Skeletal muscle satellite cell (primary cell): Measurements from ENCODE around the gene NSUN4.

Experiments used
- H3K27me3 ChIP-seq: 2 replicates; pipeline ENCODE4 v1.7.0; 2013; ENCODE audit warnings: low read length; ENCODE audit not compliant: control insufficient read depth, insufficient read depth
- H3K36me3 ChIP-seq: 2 replicates; pipeline ENCODE4 v1.7.0; 2013; ENCODE audit warnings: mild to moderate bottlenecking, control low read depth, low read length; ENCODE audit not compliant: insufficient read depth
- H3K4me1 ChIP-seq: 2 replicates; pipeline ENCODE4 v1.7.0; 2013; ENCODE audit warnings: low read length; ENCODE audit not compliant: control insufficient read depth, insufficient read depth
- H3K4me2 ChIP-seq: 2 replicates; pipeline ENCODE4 v1.7.0; 2013; ENCODE audit warnings: mild to moderate bottlenecking, low read length
- H3K4me3 ChIP-seq: 2 replicates; pipeline ENCODE4 v1.7.0; 2013; ENCODE audit warnings: low read length
- H3K9ac ChIP-seq: 2 replicates; pipeline ENCODE4 v1.7.0; 2013; ENCODE audit warnings: mild to moderate bottlenecking, low read depth, low read length, moderate library complexity
- H3K9me3 ChIP-seq: replicated peaks from 2 replicates; pipeline ENCODE4 v1.7.0; 2013; ENCODE audit warnings: mild to moderate bottlenecking, control low read depth, low read length

Gene NSUN4

GRCh38 chr1:46372431-46372830 lies 31.8 kb downstream of the NSUN4 start:
- no peaks in the 10 kb centered on the region for H3K9me3 ChIP-seq
- H3K4me3 ChIP-seq = no peak overlapping the region
- H3K4me1 ChIP-seq = no peaks in the 10 kb centered on the region
- H3K36me3 ChIP-seq = peaks cover 7% of the 10 kb centered on the region
- H3K27me3 ChIP-seq = no peaks in the 10 kb centered on the region
- no peak overlapping the region for H3K4me2 ChIP-seq
- H3K9ac ChIP-seq = no peak overlapping the region

GRCh38 chr1:46379996-46380395 lies 39.4 kb downstream of the NSUN4 start:
- H3K36me3 ChIP-seq = no peaks in the 10 kb centered on the region
- H3K9ac ChIP-seq = no peak overlapping the region

GRCh38 chr1:46380508-46380907 lies 39.9 kb downstream of the NSUN4 start:
- Histone ChIP-seq H3K36me3 (no peaks in the 10 kb centered on the region), H3K9ac (no peak overlapping the region), H3K4me1 (no peaks in the 10 kb centered on the region), H3K4me3 (no peak overlapping the region), H3K27me3 (no peaks in the 10 kb centered on the region), H3K9me3 (no peaks in the 10 kb centered on the region), H3K4me2 (no peak overlapping the region)

More at GRCh38 chr1:46379996-46380395, 39.4 kb downstream of the NSUN4 start:
- Histone ChIP-seq H3K27me3 (no peaks in the 10 kb centered on the region), H3K4me2 (no peak overlapping the region), H3K4me3 (no peak overlapping the region), H3K4me1 (no peaks in the 10 kb centered on the region), H3K9me3 (no peaks in the 10 kb centered on the region)

- Histone ChIP-seq H3K4me3 (no peak overlapping the region), H3K27me3 (peaks cover 34% of the 10 kb centered on the region), H3K4me1 (peaks cover 8% of the 10 kb centered on the region), H3K4me2 (peak overlapping the region; percentile 91), H3K36me3 (no peaks in the 10 kb centered on the region), H3K9ac (no peak overlapping the region), H3K9me3 (peaks cover 12% of the 10 kb centered on the region)
Observed at GRCh38 chr1:46393510-46393909, 52.9 kb downstream of the NSUN4 start.

GRCh38 chr1:46394108-46394871 lies 53.7 kb downstream of the NSUN4 start, which contains the start of gene FAAH:
FAAH (plus strand) TSS chr1:46394317; CDS start chr1:46394349, 32 bp downstream.
- H3K9ac ChIP-seq = peak within 1 kb of the TSS; percentile 57
- H3K27me3 ChIP-seq = peaks cover 42% of the 10 kb centered on the region

GRCh38 chr1:46394872-46395465 lies 54.4 kb downstream of the NSUN4 start:
- peak overlapping the region; percentile 69 for H3K4me3 ChIP-seq
- H3K9me3 ChIP-seq = peaks cover 12% of the 10 kb centered on the region
- no peak overlapping the region for H3K9ac ChIP-seq
- peaks cover 8% of the 10 kb centered on the region for H3K4me1 ChIP-seq
- peak overlapping the region; percentile 91 for H3K4me2 ChIP-seq
- peaks cover 44% of the 10 kb centered on the region for H3K27me3 ChIP-seq
- H3K36me3 ChIP-seq = no peaks in the 10 kb centered on the region

More at GRCh38 chr1:46394108-46394871, 53.7 kb downstream of the NSUN4 start, which contains the start of gene FAAH:
- H3K4me2 ChIP-seq = peak within 1 kb of the TSS; percentile 91
- H3K4me3 ChIP-seq = peak within 1 kb of the TSS; percentile 69
- H3K9me3 ChIP-seq = peaks cover 12% of the 10 kb centered on the region
- peaks cover 8% of the 10 kb centered on the region for H3K4me1 ChIP-seq
- H3K36me3 ChIP-seq = no peaks in the 10 kb centered on the region

- H3K4me1 ChIP-seq = peaks cover 9% of the 10 kb centered on the region
- peaks cover 12% of the 10 kb centered on the region for H3K9me3 ChIP-seq
- H3K9ac ChIP-seq = no peak overlapping the region
- H3K4me2 ChIP-seq = no peak overlapping the region
- no peak overlapping the region for H3K4me3 ChIP-seq
- H3K36me3 ChIP-seq = no peaks in the 10 kb centered on the region
- peaks cover 48% of the 10 kb centered on the region for H3K27me3 ChIP-seq
Observed at GRCh38 chr1:46396441-46397398, 56.1 kb downstream of the NSUN4 start.

GRCh38 chr1:46399307-46399706 lies 58.7 kb downstream of the NSUN4 start:
- H3K4me1 ChIP-seq = peaks cover 13% of the 10 kb centered on the region
- H3K27me3 ChIP-seq = peaks cover 40% of the 10 kb centered on the region
- H3K4me2 ChIP-seq = no peak overlapping the region
- H3K9ac ChIP-seq = no peak overlapping the region
- no peak overlapping the region for H3K4me3 ChIP-seq
- no peaks in the 10 kb centered on the region for H3K9me3 ChIP-seq
- no peaks in the 10 kb centered on the region for H3K36me3 ChIP-seq

GRCh38 chr1:46400421-46400820 lies 59.8 kb downstream of the NSUN4 start:
- Histone ChIP-seq H3K36me3 (no peaks in the 10 kb centered on the region), H3K4me3 (no peak overlapping the region), H3K9ac (no peak overlapping the region), H3K9me3 (no peaks in the 10 kb centered on the region), H3K4me1 (peaks cover 8% of the 10 kb centered on the region), H3K4me2 (no peak overlapping the region), H3K27me3 (peaks cover 30% of the 10 kb centered on the region)

- peaks cover 25% of the 10 kb centered on the region for H3K27me3 ChIP-seq
- peaks cover 13% of the 10 kb centered on the region for H3K4me1 ChIP-seq
- H3K9ac ChIP-seq = no peak overlapping the region
- no peak overlapping the region for H3K4me3 ChIP-seq
- no peaks in the 10 kb centered on the region for H3K36me3 ChIP-seq
- no peak overlapping the region for H3K4me2 ChIP-seq
- no peaks in the 10 kb centered on the region for H3K9me3 ChIP-seq
Observed at GRCh38 chr1:46401154-46401913, 60.7 kb downstream of the NSUN4 start.
